IMR-90 (cell line): ENCODE results near the gene GNG2. TPM values are rescaled to one million over a fixed set of nuclear protein-coding genes. Genes with fewer than 3 reads are reported as not detected.

Source experiments
- ATAC-seq: fragments of 200-7000 bp; cut with Tn5 transposase; 2 replicates; pipeline ENCODE4 v1.9.1; 2020; ENCODE audit warnings: low read depth, mild to moderate bottlenecking, moderate library complexity
- BruUV-seq: library from RNA; stranded (reverse); fragments of 400-500 nt; replicated peaks from 2 replicates; lab custom pipeline; 2021; lab: Mats Ljungman, UMichigan
- CTCF ChIA-PET: fragments of 300-600 bp; formaldehyde crosslinking; extraction: SDS; loops from one replicate; lab custom pipeline; 2021; ENCODE audit warnings: antibody characterized with exemption; lab: Yijun Ruan, JAX
- POLR2A ChIA-PET: fragments of 300-600 bp; sonication (Branson Sonifier 250); formaldehyde crosslinking; loops from one replicate; lab custom pipeline; 2022; ENCODE audit warnings: antibody characterized with exemption; ENCODE audit not compliant: unreplicated experiment; lab: Charles Lee
- DNase-seq: peaks from one replicate; pipeline ENCODE4 v3.0.0; 2013
- H2AFZ ChIP-seq: replicated peaks from 2 replicates; pipeline ENCODE3; 2013; ENCODE audit warnings: low read length, mild to moderate bottlenecking; ENCODE audit not compliant: poor library complexity
- H2AK5ac ChIP-seq: 2 replicates; pipeline ENCODE4 v1.6.1; 2013; ENCODE audit warnings: low read depth, low read length, inconsistent platforms
- H2AK9ac ChIP-seq: replicated peaks from 2 replicates; pipeline ENCODE3; 2013; ENCODE audit warnings: mild to moderate bottlenecking, low read depth, low read length, moderate library complexity; ENCODE audit not compliant: poor library complexity
- H2BK120ac ChIP-seq: 2 replicates; pipeline ENCODE4 v1.6.1; 2013; ENCODE audit warnings: low read depth, low read length, inconsistent platforms
- H2BK15ac ChIP-seq: 3 replicates; pipeline ENCODE4 v1.6.1; 2013; ENCODE audit warnings: low read depth, low read length, inconsistent platforms
- H2BK20ac ChIP-seq: 2 replicates; pipeline ENCODE4 v1.6.1; 2013; ENCODE audit warnings: low read depth, mild to moderate bottlenecking, inconsistent platforms, low read length, moderate library complexity
- H2BK5ac ChIP-seq: 2 replicates; pipeline ENCODE4 v1.6.1; 2013; ENCODE audit warnings: mild to moderate bottlenecking, low read depth, low read length, inconsistent platforms; ENCODE audit not compliant: poor library complexity, severe bottlenecking
- H3K14ac ChIP-seq: replicated peaks from 2 replicates; pipeline ENCODE4 v1.6.1; 2013; ENCODE audit warnings: low read depth, low read length, inconsistent platforms
- H3K18ac ChIP-seq: 2 replicates; pipeline ENCODE4 v1.6.1; 2013; ENCODE audit warnings: low read depth, low read length, control low read depth
- H3K23ac ChIP-seq: 2 replicates; pipeline ENCODE4 v1.6.1; 2013; ENCODE audit warnings: low read depth, low read length, inconsistent platforms
- H3K27ac ChIP-seq: 2 replicates; pipeline ENCODE4 v1.5.1; 2013; ENCODE audit warnings: mild to moderate bottlenecking, control low read depth, low read length; ENCODE audit not compliant: insufficient read depth
- H3K27me3 ChIP-seq: 2 replicates; pipeline ENCODE4 v1.6.1; 2013; ENCODE audit warnings: low read length; ENCODE audit not compliant: control insufficient read depth, insufficient read depth
- H3K36me3 ChIP-seq: 2 replicates; pipeline ENCODE4 v1.6.1; 2013; ENCODE audit warnings: low read length, mixed read lengths; ENCODE audit not compliant: control insufficient read depth, insufficient read depth
- H3K4ac ChIP-seq: 2 replicates; pipeline ENCODE4 v1.6.1; 2013; ENCODE audit warnings: low read depth, low read length, inconsistent platforms
- H3K4me1 ChIP-seq: 2 replicates; pipeline ENCODE4 v1.6.1; 2013; ENCODE audit warnings: low read length, mixed read lengths; ENCODE audit not compliant: control insufficient read depth, insufficient read depth
- H3K4me2 ChIP-seq: 2 replicates; pipeline ENCODE4 v1.6.1; 2013; ENCODE audit warnings: low read depth, mild to moderate bottlenecking, control low read depth, low read length, moderate library complexity
- H3K4me3 ChIP-seq: 2 replicates; pipeline ENCODE4 v1.5.1; 2013; ENCODE audit warnings: low read depth, mild to moderate bottlenecking, control low read depth, low read length, moderate library complexity; ENCODE audit not compliant: insufficient read depth
- H3K56ac ChIP-seq: 2 replicates; pipeline ENCODE4 v1.6.1; 2013; ENCODE audit warnings: low read length, inconsistent platforms; ENCODE audit not compliant: insufficient read depth; ENCODE audit errors: extremely low read depth
- H3K79me1 ChIP-seq, 2 experiments: 2 replicates each; pipeline ENCODE4 v1.6.1; 2013; ENCODE audit warnings: low read length in 2 of 2, inconsistent platforms in 1 of 2, low read depth in 1 of 2
- H3K9ac ChIP-seq: 2 replicates; pipeline ENCODE4 v1.6.1; 2013; ENCODE audit warnings: low read depth, low read length, control low read depth
- H3K9me1 ChIP-seq: 2 replicates; pipeline ENCODE4 v1.6.1; 2013; ENCODE audit warnings: low read length, inconsistent platforms; ENCODE audit not compliant: insufficient read depth
- H3K9me3 ChIP-seq: 2 replicates; pipeline ENCODE4 v1.6.1; 2013; ENCODE audit warnings: low read length; ENCODE audit not compliant: control insufficient read depth, insufficient read depth
- H4K20me1 ChIP-seq: 2 replicates; pipeline ENCODE4 v1.6.1; 2013; ENCODE audit warnings: low read length, inconsistent platforms; ENCODE audit not compliant: insufficient read depth
- H4K5ac ChIP-seq: 2 replicates; pipeline ENCODE4 v1.6.1; 2013; ENCODE audit warnings: mild to moderate bottlenecking, low read depth, low read length, control low read depth
- H4K8ac ChIP-seq, 2 experiments: 2 replicates each; pipeline ENCODE4 v1.6.1; 2013; ENCODE audit warnings: low read depth in 2 of 2, low read length in 2 of 2, control low read depth in 1 of 2, inconsistent platforms in 1 of 2
- H4K91ac ChIP-seq: 2 replicates; pipeline ENCODE4 v1.6.1; 2013; ENCODE audit warnings: low read depth, low read length, inconsistent platforms; ENCODE audit not compliant: insufficient read depth
- BHLHE40 ChIP-seq: fragments of 150-350 bp; IDR thresholded peaks from 2 replicates; pipeline ENCODE4 v1.6.1; 2016; ENCODE audit warnings: mild to moderate bottlenecking, low read depth, low read length
- CEBPB ChIP-seq: IDR thresholded peaks from 2 replicates; pipeline ENCODE4 v1.6.1; 2012; ENCODE audit warnings: low read depth, low read length, improper control_type of control experiment
- CHD1 ChIP-seq: IDR thresholded peaks from 2 replicates; pipeline ENCODE4 v1.6.1; 2012; ENCODE audit warnings: low read depth, low read length, improper control_type of control experiment
- CTCF ChIP-seq: conservative IDR thresholded peaks from 2 replicates; pipeline ENCODE4 v1.5.1; 2012; ENCODE audit warnings: mild to moderate bottlenecking, low read depth, low read length, improper control_type of control experiment
- ELK1 ChIP-seq: fragments of 150-350 bp; IDR thresholded peaks from 2 replicates; pipeline ENCODE4 v1.6.1; 2016; ENCODE audit warnings: low read depth, mild to moderate bottlenecking, low read length, moderate library complexity, borderline replicate concordance
- FOS ChIP-seq: fragments of 150-350 bp; IDR thresholded peaks from 2 replicates; pipeline ENCODE4 v1.6.1; 2016; ENCODE audit warnings: low read depth, low read length
- MAFK ChIP-seq: IDR thresholded peaks from 2 replicates; pipeline ENCODE4 v1.6.1; 2012; ENCODE audit warnings: low read depth, low read length, improper control_type of control experiment
- NFE2L2 ChIP-seq: fragments of 150-350 bp; IDR thresholded peaks from 2 replicates; pipeline ENCODE4 v1.6.1; 2016; ENCODE audit warnings: low read depth, mild to moderate bottlenecking, low read length
- POLR2A ChIP-seq: IDR thresholded peaks from 2 replicates; pipeline ENCODE4 v1.6.1; 2012; ENCODE audit warnings: mild to moderate bottlenecking, low read depth, low read length
- RAD21 ChIP-seq: IDR thresholded peaks from 2 replicates; pipeline ENCODE4 v1.6.1; 2012; ENCODE audit warnings: low read length, improper control_type of control experiment
- RCOR1 ChIP-seq: IDR thresholded peaks from 2 replicates; pipeline ENCODE4 v1.6.1; 2012; ENCODE audit warnings: mild to moderate bottlenecking, low read length, improper control_type of control experiment; ENCODE audit not compliant: insufficient replicate concordance
- RFX5 ChIP-seq: IDR thresholded peaks from 2 replicates; pipeline ENCODE4 v1.8.0; 2012; ENCODE audit warnings: low read depth, mild to moderate bottlenecking, low read length, moderate library complexity
- USF2 ChIP-seq: fragments of 150-350 bp; IDR thresholded peaks from 2 replicates; pipeline ENCODE4 v1.6.1; 2017; ENCODE audit warnings: mild to moderate bottlenecking, antibody characterized with exemption, low read length, low read depth
- WGBS, 2 experiments: methylation state at CpG; one replicate each; pipeline versions ENCODE4 v1.1.5 to v1.1.7; 2013; ENCODE audit warnings: missing lambda C conversion rate in 2 of 2; ENCODE audit not compliant: insufficient read length in 1 of 2; ENCODE audit errors: extremely low coverage in 2 of 2; 5-methylcytosine and 5-hydroxymethylcytosine counted together
- dilution Hi-C: fragments of 300-500 bp; cut with HindIII; formaldehyde crosslinking; loops from one replicate; pipeline ENCODE4 v1.14.3; 2018; ENCODE audit warnings: low sequenced_read_pairs; ENCODE audit not compliant: unreplicated experiment
- in situ Hi-C: fragments of 300-500 bp; cut with MboI; formaldehyde crosslinking; loops from 3 replicates; pipeline ENCODE4 v1.14.3; 2019; ENCODE audit warnings: low sequenced_read_pairs, inconsistent platforms, mixed read lengths
- intact Hi-C: fragments of 100-400 bp; cut with micrococcal nuclease; formaldehyde crosslinking; loops from 2 replicates; pipeline ENCODE4 v1.10.0; 2022
- polyA plus RNA-seq, 3 experiments: library from polyadenylated mRNA; depleted of rRNA; stranded (reverse); fragments of >200 nt; gene quantifications; 2 replicates each; pipeline ENCODE4 v1.2.3, GENCODE V29; 2012; ENCODE audit warnings: low replicate concordance in 1 of 3
- total RNA-seq: library from RNA; depleted of rRNA; stranded (reverse); fragments of >200 nt; gene quantifications from 2 replicates; pipeline ENCODE4 v1.2.3, GENCODE V29; 2012

Gene GNG2
- total and polyA plus RNA-seq, 2 of the 4 experiments (the other 2 are of a cell fraction), result 13.1 to 14.6 TPM

- TF ChIP-seq FOS, result no peak
Observed at GRCh38 chr14:51880835-51881580, 20.6 kb downstream of the GNG2 start (continued).

- no CpG with 5 or more reads among the region's 2 CpGs for WGBS, 2 experiments
- Histone ChIP-seq H2AK9ac (no peak overlapping the region), H2BK120ac (no peak overlapping the region), H3K79me1 (peaks cover 0 to 13% of the 10 kb centered on the region in 2 experiments), H2BK5ac (no peak overlapping the region), H3K9me3 (no peaks in the 10 kb centered on the region), H4K91ac (no peak overlapping the region), H3K56ac (no peak overlapping the region), H4K8ac (no peak overlapping the region), H2BK15ac (no peak overlapping the region), H3K27ac (no peak overlapping the region), H2BK20ac (no peak overlapping the region), H2AK5ac (no peak overlapping the region), H3K18ac (no peak overlapping the region), H3K14ac (no peak overlapping the region), H4K5ac (no peak overlapping the region), H4K20me1 (peaks cover 7% of the 10 kb centered on the region; the same call in 1 of the 2 replicates), H3K4me3 (no peak overlapping the region), H3K23ac (no peak overlapping the region), H3K27me3 (no peaks in the 10 kb centered on the region), H3K36me3 (no peaks in the 10 kb centered on the region), H3K9me1 (peaks cover 6% of the 10 kb centered on the region), H2AFZ (no peak overlapping the region), H3K4me1 (peaks cover 7% of the 10 kb centered on the region), H3K4ac (no peak overlapping the region), H3K4me2 (no peak overlapping the region), H3K9ac (no peak overlapping the region)
- ATAC-seq, result no peak
- no TSS peak for BruUV-seq
- intact Hi-C loops, result no loop called here
- ChIA-PET CTCF (no interaction called here), POLR2A (interaction anchor here (0.6 kb wide), 1 partner anchor 9 kb away, joined by 14 read pairs; no protein-coding TSS in a partner anchor)
- no peak for DNase-seq
- in situ Hi-C loops, result no loop called here
- dilution Hi-C loops, result no loop called here
- TF ChIP-seq RAD21 (no peak), CTCF (no peak), MAFK (no peak), USF2 (no peak), NFE2L2 (no peak), CEBPB (no peak), ELK1 (no peak), RCOR1 (no peak), BHLHE40 (no peak), POLR2A (no peak), FOS (no peak), CHD1 (no peak), RFX5 (no peak)
Observed at GRCh38 chr14:51881636-51882035, 21.2 kb downstream of the GNG2 start.
